ENCODE data around the gene GABRP.

Gene GABRP

DNA sequence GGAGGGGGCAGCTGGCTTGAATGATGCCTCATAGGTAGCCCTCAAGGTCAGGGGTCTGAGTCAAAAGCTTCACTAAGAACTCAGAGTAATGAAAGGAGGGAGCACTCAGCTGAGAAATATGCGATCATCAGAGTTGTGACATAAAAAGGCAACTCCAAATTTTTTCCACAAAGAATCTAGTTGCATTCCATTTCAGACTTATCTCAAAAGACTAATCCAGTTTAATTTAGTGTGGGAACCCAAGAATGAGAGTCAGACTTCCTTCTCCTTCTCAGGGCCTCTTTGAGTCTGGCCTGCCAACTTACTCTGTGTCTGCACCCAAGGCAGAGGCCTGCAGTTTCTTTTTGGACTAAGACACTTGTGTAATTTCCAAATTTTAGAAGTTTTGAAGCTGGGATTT, 34.7 kb downstream of the GABRP start:
- TF ChIP-seq TAF1 (IDR thresholded peaks at IDR 0.05; ENCODE audit: low read depth) (no peak), CREB1 (IDR thresholded peaks at IDR 0.05; ENCODE audit: low read depth) (no peak), ZBTB7A (IDR thresholded peaks at IDR 0.05; ENCODE audit: low read depth) (no peak), YY1 (IDR thresholded peaks at IDR 0.05; ENCODE audit: low read depth) (no peak), MAX (IDR thresholded peaks at IDR 0.05) (no peak), EGR1 (IDR thresholded peaks at IDR 0.05) (no peak), TEAD4 (IDR thresholded peaks at IDR 0.05) (no peak), FOXM1 (IDR thresholded peaks at IDR 0.05; ENCODE audit: borderline replicate concordance, low read depth) (no peak), RAD21 (IDR thresholded peaks at IDR 0.05; ENCODE audit: low read depth) (no peak), NFIC (IDR thresholded peaks at IDR 0.05) (no peak), CEBPB (IDR thresholded peaks at IDR 0.05) (no peak)

DNA sequence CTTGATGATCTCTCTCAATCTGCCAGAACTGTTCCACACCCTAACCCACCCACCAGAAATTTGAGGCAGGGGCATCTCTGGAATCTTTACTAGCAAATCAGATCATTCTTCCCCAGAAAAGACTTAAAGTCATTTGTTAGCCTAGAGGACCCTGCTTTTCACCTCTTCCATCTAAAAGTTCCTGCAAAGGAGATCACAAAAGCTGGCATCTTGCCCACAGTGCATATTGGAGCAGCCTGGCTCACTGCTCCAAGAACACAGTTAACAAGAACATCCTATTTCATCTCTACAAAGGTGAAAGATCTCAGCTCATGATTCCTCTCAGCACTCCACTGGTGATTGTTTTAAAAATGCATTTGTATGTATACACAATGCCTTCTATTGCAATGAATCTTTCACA, 36.3 kb downstream of the GABRP start:
- TF ChIP-seq RAD21 (IDR thresholded peaks at IDR 0.05; ENCODE audit: low read depth) = no peak
- no peak for TF ChIP-seq CREB1 (IDR thresholded peaks at IDR 0.05; ENCODE audit: low read depth)
- no peak for TF ChIP-seq EGR1 (IDR thresholded peaks at IDR 0.05)
- TF ChIP-seq, protein P1, sequence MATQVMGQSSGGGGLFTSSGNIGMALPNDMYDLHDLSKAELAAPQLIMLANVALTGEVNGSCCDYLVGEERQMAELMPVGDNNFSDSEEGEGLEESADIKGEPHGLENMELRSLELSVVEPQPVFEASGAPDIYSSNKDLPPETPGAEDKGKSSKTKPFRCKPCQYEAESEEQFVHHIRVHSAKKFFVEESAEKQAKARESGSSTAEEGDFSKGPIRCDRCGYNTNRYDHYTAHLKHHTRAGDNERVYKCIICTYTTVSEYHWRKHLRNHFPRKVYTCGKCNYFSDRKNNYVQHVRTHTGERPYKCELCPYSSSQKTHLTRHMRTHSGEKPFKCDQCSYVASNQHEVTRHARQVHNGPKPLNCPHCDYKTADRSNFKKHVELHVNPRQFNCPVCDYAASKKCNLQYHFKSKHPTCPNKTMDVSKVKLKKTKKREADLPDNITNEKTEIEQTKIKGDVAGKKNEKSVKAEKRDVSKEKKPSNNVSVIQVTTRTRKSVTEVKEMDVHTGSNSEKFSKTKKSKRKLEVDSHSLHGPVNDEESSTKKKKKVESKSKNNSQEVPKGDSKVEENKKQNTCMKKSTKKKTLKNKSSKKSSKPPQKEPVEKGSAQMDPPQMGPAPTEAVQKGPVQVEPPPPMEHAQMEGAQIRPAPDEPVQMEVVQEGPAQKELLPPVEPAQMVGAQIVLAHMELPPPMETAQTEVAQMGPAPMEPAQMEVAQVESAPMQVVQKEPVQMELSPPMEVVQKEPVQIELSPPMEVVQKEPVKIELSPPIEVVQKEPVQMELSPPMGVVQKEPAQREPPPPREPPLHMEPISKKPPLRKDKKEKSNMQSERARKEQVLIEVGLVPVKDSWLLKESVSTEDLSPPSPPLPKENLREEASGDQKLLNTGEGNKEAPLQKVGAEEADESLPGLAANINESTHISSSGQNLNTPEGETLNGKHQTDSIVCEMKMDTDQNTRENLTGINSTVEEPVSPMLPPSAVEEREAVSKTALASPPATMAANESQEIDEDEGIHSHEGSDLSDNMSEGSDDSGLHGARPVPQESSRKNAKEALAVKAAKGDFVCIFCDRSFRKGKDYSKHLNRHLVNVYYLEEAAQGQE (IDR thresholded peaks at IDR 0.05; ENCODE audit: low read depth) = no peak
- TF ChIP-seq TAF1 (IDR thresholded peaks at IDR 0.05; ENCODE audit: low read depth) = no peak
- TF ChIP-seq TCF12 (IDR thresholded peaks at IDR 0.05; ENCODE audit: low read depth) = no peak
- no peak for TF ChIP-seq ZBTB7A (IDR thresholded peaks at IDR 0.05; ENCODE audit: low read depth)
- no peak for TF ChIP-seq CEBPB (IDR thresholded peaks at IDR 0.05)
- no peak for TF ChIP-seq FOXM1 (IDR thresholded peaks at IDR 0.05; ENCODE audit: borderline replicate concordance, low read depth)
- TF ChIP-seq EP300 (IDR thresholded peaks at IDR 0.05; ENCODE audit: borderline replicate concordance) = no peak
- TF ChIP-seq MAX (IDR thresholded peaks at IDR 0.05) = no peak
- no peak for TF ChIP-seq USF1 (IDR thresholded peaks at IDR 0.05)
- TF ChIP-seq NFIC (IDR thresholded peaks at IDR 0.05) = no peak
- TF ChIP-seq TEAD4 (IDR thresholded peaks at IDR 0.05) = no peak
- TF ChIP-seq YY1 (IDR thresholded peaks at IDR 0.05; ENCODE audit: low read depth) = no peak

DNA sequence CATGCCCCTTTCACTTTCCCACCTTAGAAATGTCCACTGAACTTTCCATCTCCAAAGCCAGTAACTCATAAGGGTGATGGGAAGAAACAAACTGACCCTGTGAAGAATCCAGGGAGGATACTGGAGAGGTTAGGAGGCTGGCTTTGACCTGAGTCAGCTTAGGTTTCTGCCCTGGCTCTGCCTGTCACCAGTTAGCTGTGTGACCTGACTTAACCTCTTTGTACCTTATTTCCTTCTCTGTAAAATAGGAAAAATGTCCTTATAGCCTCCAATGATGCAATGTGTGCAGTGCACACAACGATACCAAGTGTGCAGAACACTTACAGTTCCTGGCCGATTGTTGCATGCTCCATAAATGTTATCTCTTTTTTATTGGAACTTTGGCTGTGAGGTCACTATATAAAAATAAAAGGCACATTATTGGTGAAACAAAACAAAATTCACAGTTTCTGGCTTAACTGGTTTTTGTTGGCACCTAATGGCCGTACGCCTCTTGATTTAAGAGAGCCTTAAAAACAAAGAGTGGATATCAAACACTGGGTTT, 37.8 kb downstream of the GABRP start:
- TF ChIP-seq ZBTB7A (IDR thresholded peaks at IDR 0.05; ENCODE audit: low read depth) (no peak), EP300 (IDR thresholded peaks at IDR 0.05; ENCODE audit: borderline replicate concordance) (no peak), CEBPB (IDR thresholded peaks at IDR 0.05) (no peak), RAD21 (IDR thresholded peaks at IDR 0.05; ENCODE audit: low read depth) (no peak), NFIC (IDR thresholded peaks at IDR 0.05) (no peak), TAF1 (IDR thresholded peaks at IDR 0.05; ENCODE audit: low read depth) (no peak), TCF12 (IDR thresholded peaks at IDR 0.05; ENCODE audit: low read depth) (no peak), EGR1 (IDR thresholded peaks at IDR 0.05) (no peak), USF1 (IDR thresholded peaks at IDR 0.05) (no peak), TEAD4 (IDR thresholded peaks at IDR 0.05) (no peak), CREB1 (IDR thresholded peaks at IDR 0.05; ENCODE audit: low read depth) (no peak), YY1 (IDR thresholded peaks at IDR 0.05; ENCODE audit: low read depth) (no peak), FOXM1 (IDR thresholded peaks at IDR 0.05; ENCODE audit: borderline replicate concordance, low read depth) (no peak)

DNA sequence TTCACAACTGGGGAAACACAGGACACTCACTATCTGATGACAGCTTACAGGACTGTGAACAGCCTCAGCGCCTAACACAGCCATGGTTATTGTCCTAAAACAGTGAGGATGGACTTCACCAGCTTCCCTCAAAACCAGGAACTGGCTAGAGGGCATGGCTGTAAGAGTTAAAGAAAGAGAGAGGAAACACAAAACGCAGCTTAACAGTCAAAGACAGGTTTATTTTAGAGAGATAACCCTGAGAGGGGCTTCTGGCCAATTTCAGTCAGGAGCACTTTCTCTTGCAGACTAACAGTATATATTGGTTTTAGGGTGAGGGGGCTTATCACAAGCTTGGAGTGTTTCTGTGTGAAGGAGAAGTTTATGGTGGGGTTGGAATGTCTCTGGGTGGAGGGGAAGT, 42.6 kb downstream of the GABRP start:
- TF ChIP-seq, protein P1 (IDR thresholded peaks at IDR 0.05; ENCODE audit: low read depth) = no peak
- TF ChIP-seq ZBTB7A (IDR thresholded peaks at IDR 0.05; ENCODE audit: low read depth) = no peak
- no peak for TF ChIP-seq TAF1 (IDR thresholded peaks at IDR 0.05; ENCODE audit: low read depth)
- TF ChIP-seq FOXM1 (IDR thresholded peaks at IDR 0.05; ENCODE audit: borderline replicate concordance, low read depth) = no peak
- TF ChIP-seq EGR1 (IDR thresholded peaks at IDR 0.05) = no peak
- no peak for TF ChIP-seq EP300 (IDR thresholded peaks at IDR 0.05; ENCODE audit: borderline replicate concordance)
- TF ChIP-seq CREB1 (IDR thresholded peaks at IDR 0.05; ENCODE audit: low read depth) = no peak
- no peak for TF ChIP-seq MAX (IDR thresholded peaks at IDR 0.05)
- TF ChIP-seq CEBPB (IDR thresholded peaks at IDR 0.05) = no peak
- no peak for TF ChIP-seq YY1 (IDR thresholded peaks at IDR 0.05; ENCODE audit: low read depth)
- TF ChIP-seq RAD21 (IDR thresholded peaks at IDR 0.05; ENCODE audit: low read depth) = no peak
- no peak for TF ChIP-seq USF1 (IDR thresholded peaks at IDR 0.05)
- no peak for TF ChIP-seq TEAD4 (IDR thresholded peaks at IDR 0.05)
- TF ChIP-seq NFIC (IDR thresholded peaks at IDR 0.05) = no peak
- no peak for TF ChIP-seq TCF12 (IDR thresholded peaks at IDR 0.05; ENCODE audit: low read depth)

- TF ChIP-seq CEBPB (IDR thresholded peaks at IDR 0.05) (no peak), NFIC (IDR thresholded peaks at IDR 0.05) (no peak), MAX (IDR thresholded peaks at IDR 0.05) (no peak), RAD21 (IDR thresholded peaks at IDR 0.05; ENCODE audit: low read depth) (no peak), USF1 (IDR thresholded peaks at IDR 0.05) (no peak), YY1 (IDR thresholded peaks at IDR 0.05; ENCODE audit: low read depth) (no peak), CREB1 (IDR thresholded peaks at IDR 0.05; ENCODE audit: low read depth) (no peak), TAF1 (IDR thresholded peaks at IDR 0.05; ENCODE audit: low read depth) (no peak)
- TF ChIP-seq, protein P1 (IDR thresholded peaks at IDR 0.05; ENCODE audit: low read depth) = no peak
Observed at GRCh38 chr5:170832241-170832640, 48.7 kb downstream of the GABRP start.

Measured in Ishikawa (cell line).